ENCODE results near the gene ZNF728. TPM values are rescaled to one million over a fixed set of nuclear protein-coding genes. Genes with fewer than 3 reads are reported as not detected.
"Not testable (repeated sequence)": the region's sequence is repeated elsewhere in the genome, so short reads cannot be mapped to it uniquely, and the experiment has no call there.

ZNF728 gene
- total RNA-seq, 4 donors from 2014 or later, result not detected

DNA sequence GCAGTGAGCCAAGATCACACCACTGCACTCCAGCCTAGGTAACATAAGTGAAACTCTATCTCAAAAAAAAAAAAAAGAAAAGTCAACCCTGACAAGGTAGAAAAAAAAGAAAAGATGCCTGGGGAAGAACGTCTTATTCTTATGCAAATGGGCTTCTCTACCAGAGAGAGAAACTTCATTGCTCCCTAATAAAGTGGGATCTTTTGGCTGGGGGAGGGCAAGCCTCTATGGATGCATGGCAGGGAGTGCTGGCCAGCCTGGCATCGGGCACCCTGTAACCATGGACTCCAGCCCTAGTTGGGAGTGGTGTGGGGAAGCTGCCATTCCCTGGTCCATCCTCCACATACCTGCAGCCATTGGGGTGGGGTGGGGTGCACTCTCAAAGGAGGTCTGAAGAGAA is 30.7 kb upstream of the ZNF728 start:
- Histone ChIP-seq H3K27me3 (no peaks in the 10 kb centered on the region), H3K36me3 (no peaks in the 10 kb centered on the region), H3K4me1 (no peaks in the 10 kb centered on the region), H3K9me3 (no peaks in the 10 kb centered on the region), H3K4me3 (no peak overlapping the region), H3K27ac (no peak overlapping the region)
- ATAC-seq (no peak), DNase-seq (no peak)
- intact Hi-C loops (cut with DNase I; ENCODE audit: low total_unique reads), result no loop called here
- in situ Hi-C loops (cut with MboI; ENCODE audit: low sequenced_read_pairs in 4 of 4), result no loop called here
- TF ChIP-seq, protein P1, sequence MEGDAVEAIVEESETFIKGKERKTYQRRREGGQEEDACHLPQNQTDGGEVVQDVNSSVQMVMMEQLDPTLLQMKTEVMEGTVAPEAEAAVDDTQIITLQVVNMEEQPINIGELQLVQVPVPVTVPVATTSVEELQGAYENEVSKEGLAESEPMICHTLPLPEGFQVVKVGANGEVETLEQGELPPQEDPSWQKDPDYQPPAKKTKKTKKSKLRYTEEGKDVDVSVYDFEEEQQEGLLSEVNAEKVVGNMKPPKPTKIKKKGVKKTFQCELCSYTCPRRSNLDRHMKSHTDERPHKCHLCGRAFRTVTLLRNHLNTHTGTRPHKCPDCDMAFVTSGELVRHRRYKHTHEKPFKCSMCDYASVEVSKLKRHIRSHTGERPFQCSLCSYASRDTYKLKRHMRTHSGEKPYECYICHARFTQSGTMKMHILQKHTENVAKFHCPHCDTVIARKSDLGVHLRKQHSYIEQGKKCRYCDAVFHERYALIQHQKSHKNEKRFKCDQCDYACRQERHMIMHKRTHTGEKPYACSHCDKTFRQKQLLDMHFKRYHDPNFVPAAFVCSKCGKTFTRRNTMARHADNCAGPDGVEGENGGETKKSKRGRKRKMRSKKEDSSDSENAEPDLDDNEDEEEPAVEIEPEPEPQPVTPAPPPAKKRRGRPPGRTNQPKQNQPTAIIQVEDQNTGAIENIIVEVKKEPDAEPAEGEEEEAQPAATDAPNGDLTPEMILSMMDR (IDR thresholded peaks at IDR 0.05 in 4 of 5, conservative IDR thresholded peaks at IDR 0.05 in 1 of 5), result no peak
- no peak for TF ChIP-seq POLR2A (IDR thresholded peaks at IDR 0.05)

DNA sequence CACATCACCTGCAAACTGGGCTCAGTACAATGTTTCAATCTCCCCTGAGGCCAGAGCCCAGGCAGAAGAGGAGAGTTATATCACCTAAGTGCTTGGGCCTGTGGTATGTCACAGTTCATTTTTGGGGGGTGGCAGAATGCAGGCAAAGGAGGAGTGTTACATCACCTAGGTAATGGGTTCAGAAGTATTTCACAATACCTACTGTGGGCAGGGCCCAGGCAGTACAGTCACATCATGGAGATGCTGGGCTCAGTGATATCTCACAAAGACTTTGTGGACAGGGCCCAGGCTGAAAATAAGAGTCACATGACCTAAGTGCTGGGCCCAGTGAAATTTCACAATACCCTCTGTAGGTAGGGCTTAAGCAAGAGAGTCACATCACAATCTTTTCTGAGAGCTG is 12.7 kb upstream of the ZNF728 start:
- in situ Hi-C loops (cut with MboI; ENCODE audit: low sequenced_read_pairs in 4 of 4), result no loop called here
- no peaks in the 10 kb centered on the region for H3K4me1 ChIP-seq
- no peak overlapping the region for H3K4me3 ChIP-seq
- ATAC-seq (no peak), DNase-seq (no peak)
- no peaks in the 10 kb centered on the region for H3K27me3 ChIP-seq
- no peaks in the 10 kb centered on the region for H3K36me3 ChIP-seq
- TF ChIP-seq, protein P1 (IDR thresholded peaks at IDR 0.05 in 4 of 5, conservative IDR thresholded peaks at IDR 0.05 in 1 of 5), result no peak
- TF ChIP-seq POLR2A (IDR thresholded peaks at IDR 0.05), result no peak
- H3K9me3 ChIP-seq, result no peaks in the 10 kb centered on the region
- intact Hi-C loops (cut with DNase I; ENCODE audit: low total_unique reads), result no loop called here
- H3K27ac ChIP-seq, result no peak overlapping the region

DNA sequence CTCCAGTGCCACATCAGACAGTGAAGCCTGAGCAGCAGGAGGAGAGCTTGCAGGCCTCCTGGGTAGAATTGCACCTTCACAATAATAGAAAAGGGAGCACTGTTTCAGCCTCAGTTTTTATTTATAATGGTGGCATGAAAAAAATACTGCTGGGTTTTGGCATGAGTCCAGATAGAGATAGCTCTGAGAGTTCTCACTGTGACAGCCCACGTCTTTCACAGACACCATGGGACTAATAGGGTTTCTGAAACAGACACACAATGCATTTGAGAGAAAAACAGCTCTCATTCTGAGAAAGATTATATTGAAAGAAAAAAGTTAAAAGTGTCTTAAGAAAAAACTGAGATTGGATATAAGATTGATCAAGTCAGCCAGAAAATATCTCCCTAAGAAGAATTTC is 8.0 kb downstream of the ZNF728 start:
- in situ Hi-C loops (cut with MboI; ENCODE audit: low sequenced_read_pairs in 4 of 4); ATAC-seq: not testable (repeated sequence)

DNA sequence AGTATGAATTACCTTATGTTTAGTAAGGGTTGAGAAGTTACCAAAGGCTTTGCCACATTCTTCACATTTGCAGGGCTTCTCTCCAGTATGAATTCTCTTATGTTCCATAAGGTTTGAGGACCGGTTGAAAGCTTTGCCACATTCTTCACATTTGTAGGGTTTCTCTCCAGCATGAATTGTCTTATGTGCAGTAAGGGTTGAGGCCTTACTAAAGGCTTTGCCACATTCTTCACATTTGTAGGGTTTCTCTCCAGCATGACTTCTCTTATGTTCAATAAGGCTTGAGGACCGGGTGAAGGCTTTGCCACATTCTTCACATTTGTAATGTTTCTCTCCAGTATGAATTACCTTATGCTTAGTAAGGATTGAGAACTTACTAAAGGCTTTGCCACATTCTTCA is 26.7 kb downstream of the ZNF728 start:
- TF ChIP-seq, protein P1 (IDR thresholded peaks at IDR 0.05 in 4 of 5, conservative IDR thresholded peaks at IDR 0.05 in 1 of 5), result no peak
- no peak for TF ChIP-seq POLR2A (IDR thresholded peaks at IDR 0.05)
- in situ Hi-C loops (cut with MboI; ENCODE audit: low sequenced_read_pairs in 4 of 4), result no loop called here

More for the DNA sequence above, 8.0 kb downstream of the ZNF728 start:
- DNase-seq; H3K27me3 ChIP-seq; H3K9me3 ChIP-seq; H3K4me1 ChIP-seq; H3K4me3 ChIP-seq; H3K36me3 ChIP-seq; intact Hi-C loops (cut with DNase I; ENCODE audit: low total_unique reads); H3K27ac ChIP-seq: not testable (repeated sequence)

DNA sequence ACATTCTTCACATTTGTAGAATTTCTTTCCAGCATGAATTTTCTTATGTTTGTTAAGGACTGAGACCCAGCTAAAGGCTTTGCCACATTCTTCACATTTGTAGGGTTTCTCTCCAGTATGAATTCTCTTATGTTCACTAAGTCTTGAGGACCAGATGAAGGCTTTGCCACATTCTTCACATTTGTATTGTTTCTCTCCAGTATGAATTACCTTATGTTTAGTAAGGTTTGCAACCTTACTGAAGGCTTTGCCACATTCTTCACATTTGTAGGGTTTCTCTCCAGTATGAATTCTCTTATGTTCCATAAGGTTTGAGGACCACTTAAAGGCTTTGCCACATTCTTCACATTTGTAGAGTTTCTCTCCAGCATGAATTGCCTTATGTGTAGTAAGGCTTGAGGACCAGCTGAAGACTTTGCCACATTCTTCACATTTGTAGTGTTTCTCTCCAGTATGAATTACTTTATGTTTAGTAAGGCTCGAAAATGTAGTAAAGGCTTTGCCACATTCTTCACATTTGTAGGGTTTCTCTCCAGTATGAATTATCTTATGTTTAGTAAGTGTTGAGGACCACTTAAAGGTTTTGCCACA is 27.3 kb downstream of the ZNF728 start:
- H3K4me1 ChIP-seq; H3K36me3 ChIP-seq; H3K4me3 ChIP-seq; ATAC-seq; intact Hi-C loops (cut with DNase I; ENCODE audit: low total_unique reads); DNase-seq; in situ Hi-C loops (cut with MboI; ENCODE audit: low sequenced_read_pairs in 4 of 4); H3K27me3 ChIP-seq; H3K27ac ChIP-seq: not testable (repeated sequence)
- peaks cover 3 to 33% (median 17%) of the 10 kb centered on the region in 3 donors for H3K9me3 ChIP-seq

More for the DNA sequence above, 26.7 kb downstream of the ZNF728 start:
- Histone ChIP-seq H3K4me3 (peak overlapping the region in 1 of 4 donors; percentile 8), H3K27ac (no peak overlapping the region), H3K9me3 (peaks cover 3 to 33% (median 17%) of the 10 kb centered on the region in 3 donors), H3K4me1 (no peaks in the 10 kb centered on the region), H3K27me3 (no peaks in the 10 kb centered on the region), H3K36me3 (no peaks in the 10 kb centered on the region)
- no peak for ATAC-seq
- DNase-seq, result no peak
- intact Hi-C loops (cut with DNase I; ENCODE audit: low total_unique reads), result no loop called here

DNA sequence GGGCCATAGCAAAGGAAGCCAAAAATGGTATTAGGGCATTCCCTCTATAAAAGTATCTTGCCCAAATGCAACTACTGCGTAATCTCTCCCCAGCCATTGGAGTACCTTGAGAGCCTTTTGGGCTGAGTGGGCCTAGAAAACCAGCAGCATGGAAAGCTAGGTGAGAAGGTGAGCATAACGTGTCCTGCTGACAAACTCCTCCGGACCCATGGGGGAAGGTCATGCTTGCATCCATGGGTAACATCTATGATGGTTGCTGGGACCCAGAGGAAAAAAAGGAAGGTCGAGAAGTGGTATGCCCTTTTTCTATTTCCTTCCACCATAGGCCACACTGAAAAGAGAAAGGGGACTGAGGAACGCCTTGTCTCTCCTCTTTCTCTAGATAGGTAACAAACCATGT is 57.4 kb downstream of the ZNF728 start:
- in situ Hi-C loops (cut with MboI; ENCODE audit: low sequenced_read_pairs in 4 of 4), result no loop called here
- no peak overlapping the region for H3K4me3 ChIP-seq
- intact Hi-C loops (cut with DNase I; ENCODE audit: low total_unique reads), result no loop called here
- peaks cover 0 to 7% (median 5%) of the 10 kb centered on the region in 3 donors for H3K9me3 ChIP-seq
- H3K27me3 ChIP-seq, result no peaks in the 10 kb centered on the region
- ATAC-seq, result no peak
- H3K27ac ChIP-seq, result no peak overlapping the region
- H3K36me3 ChIP-seq, result no peaks in the 10 kb centered on the region
- no peak for DNase-seq
- no peaks in the 10 kb centered on the region for H3K4me1 ChIP-seq
- no peak for TF ChIP-seq POLR2A (IDR thresholded peaks at IDR 0.05)
- TF ChIP-seq, protein P1 (IDR thresholded peaks at IDR 0.05 in 4 of 5, conservative IDR thresholded peaks at IDR 0.05 in 1 of 5), result no peak
